HG03064 (cell line): Measurements from ENCODE around the gene TMUB1.

Experiments
- ATAC-seq: cut with Tn5 transposase; IDR thresholded peaks from one replicate; pipeline ENCODE4 v1.9.1; 2021; ENCODE audit warnings: low read depth; ENCODE audit not compliant: unreplicated experiment

The TMUB1 gene

DNA sequence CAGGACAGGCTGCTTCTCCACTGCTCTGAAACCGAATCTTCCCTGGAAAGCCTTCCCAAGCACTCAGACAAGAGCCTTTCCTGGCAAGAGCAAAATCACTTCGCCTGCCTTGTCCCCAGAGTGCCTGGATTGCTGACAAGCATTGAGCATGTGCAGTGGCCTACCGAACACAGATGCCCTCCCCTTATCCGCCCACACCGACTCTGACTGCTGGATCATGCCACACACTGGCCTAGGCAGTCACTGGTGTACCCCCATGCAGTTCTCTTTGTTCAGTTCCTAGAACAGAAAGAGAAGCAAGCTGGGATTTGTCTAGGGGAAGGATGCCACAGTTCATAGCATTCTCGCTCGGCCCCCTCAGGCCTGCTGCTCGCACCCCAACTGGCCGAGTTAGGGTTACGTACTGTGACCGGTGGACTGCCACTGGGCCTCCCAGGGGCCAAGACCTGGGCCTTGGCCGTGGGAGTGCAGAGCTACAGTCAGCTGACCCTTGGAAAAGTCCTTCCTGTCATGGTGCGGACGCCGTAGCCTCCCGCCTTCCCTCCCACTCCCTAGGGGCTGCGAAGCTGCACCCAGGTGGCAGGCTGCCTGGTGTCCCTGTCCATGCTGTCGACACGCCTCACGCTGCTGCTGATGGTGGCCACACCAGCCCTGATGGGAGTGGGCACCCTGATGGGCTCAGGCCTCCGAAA lies 48.1 kb downstream of the TMUB1 start:
- no peak for ATAC-seq

DNA sequence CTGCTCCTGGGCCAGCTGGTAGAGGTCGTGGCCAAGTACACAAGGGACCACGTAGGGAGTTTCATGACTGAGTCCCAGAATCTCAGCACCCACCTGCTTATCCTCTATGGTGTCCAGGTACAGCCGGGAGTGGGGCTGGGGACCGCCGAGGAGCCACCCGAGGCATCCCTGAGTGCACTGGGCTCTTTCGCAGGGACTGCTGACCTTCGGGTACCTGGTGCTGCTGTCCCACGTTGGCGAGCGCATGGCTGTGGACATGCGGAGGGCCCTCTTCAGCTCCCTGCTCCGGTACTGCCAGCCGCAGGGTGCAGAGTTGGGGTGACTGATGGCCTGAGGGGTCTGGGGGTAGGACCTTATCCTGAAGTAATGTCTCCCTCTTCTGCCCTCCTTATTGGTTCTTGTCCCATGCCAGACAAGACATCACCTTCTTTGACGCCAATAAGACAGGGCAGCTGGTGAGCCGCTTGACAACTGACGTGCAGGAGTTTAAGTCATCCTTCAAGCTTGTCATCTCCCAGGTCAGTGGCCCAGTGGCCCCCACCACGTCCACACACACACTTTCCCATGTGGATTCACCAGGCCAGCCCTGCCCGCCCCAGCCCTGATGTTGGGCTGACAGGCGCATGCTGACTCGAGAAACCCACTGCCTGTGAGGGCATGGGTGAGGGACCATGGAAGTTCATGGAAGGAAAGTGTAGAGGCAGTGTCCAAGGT lies 48.8 kb downstream of the TMUB1 start:
- no peak for ATAC-seq

DNA sequence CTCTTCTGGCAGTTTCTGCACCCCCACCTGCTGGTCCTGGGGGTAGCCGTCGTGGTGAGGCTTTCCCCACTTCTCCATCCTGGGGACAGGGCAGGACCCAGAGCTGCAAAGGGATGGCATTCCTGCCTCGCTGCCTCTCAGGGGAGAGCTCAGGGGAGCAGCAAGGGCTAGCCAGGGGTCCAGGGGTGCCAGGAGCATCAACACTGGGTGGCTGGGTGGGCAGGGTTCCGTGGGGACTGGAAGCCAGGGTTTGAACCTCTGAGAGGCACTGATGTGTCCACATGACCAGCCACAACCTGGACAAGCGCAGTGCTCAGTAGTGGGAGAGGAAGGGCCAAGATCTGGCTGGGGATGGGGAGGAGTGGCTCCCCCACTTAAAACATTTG lies 49.4 kb downstream of the TMUB1 start:
- ATAC-seq = no peak

DNA sequence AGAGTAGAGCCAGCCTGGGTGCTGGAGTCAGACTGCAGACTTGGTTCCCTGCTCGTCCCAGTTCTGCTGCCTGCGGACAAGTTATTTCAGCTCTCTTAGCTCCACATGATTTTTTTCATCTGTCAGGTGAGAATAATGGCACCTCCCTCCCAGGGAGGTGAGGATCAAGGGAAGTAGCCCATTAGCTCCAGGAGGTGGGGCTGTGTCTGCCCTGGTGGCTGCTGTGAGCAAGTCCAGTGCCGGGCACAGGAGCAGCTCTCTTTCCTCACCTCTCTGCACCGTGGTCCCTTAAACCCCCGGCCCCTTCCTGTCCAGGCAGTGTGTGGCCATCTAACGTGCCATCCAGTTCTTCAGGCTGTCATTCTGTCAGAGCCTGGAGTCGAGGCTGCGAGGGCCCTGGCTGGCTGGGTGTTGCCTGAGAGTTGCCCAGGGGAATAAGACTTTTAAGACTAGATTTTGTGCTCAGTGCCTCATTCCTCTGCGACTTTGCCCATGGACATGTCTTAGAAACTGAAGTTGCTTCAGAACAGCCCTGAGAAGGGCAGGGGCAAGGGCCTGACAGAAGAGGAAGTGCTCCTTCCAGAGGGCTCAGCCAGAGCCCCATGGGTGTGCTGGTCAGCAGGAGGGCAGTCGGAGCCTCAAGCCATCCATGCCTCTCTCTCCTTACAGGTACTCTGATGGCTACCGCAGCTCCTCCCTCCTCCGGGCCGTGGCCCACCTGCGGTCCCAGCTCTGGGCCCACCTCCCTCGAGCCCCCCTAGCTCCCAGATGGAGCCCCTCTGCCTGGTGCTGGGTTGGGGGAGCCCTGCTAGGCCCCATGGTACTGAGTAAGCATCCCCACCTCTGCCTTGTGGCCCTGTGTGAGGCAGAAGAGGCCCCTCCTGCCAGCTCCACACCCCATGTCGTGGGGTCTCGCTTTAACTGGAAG lies 50.1 kb downstream of the TMUB1 start:
- ATAC-seq = no peak
